C4-2B (cell line): ENCODE data around the gene RNF8.
"Not testable (repeated sequence)": the region's sequence is repeated elsewhere in the genome, so short reads cannot be mapped to it uniquely, and the experiment has no call there.

Experiments used
- H3K27ac ChIP-seq: fragments of 450-650 bp; 2 replicates; pipeline ENCODE4 v1.5.1; 2017
- ZFX ChIP-seq: fragments of 450-650 bp; IDR thresholded peaks from 2 replicates; pipeline ENCODE4 v1.6.1; 2017
- TF ChIP-seq, protein P1 (sequence below): fragments of 450-650 bp; conservative IDR thresholded peaks from 2 replicates; pipeline ENCODE4 v1.5.1; 2017; ENCODE audit warnings: mild to moderate bottlenecking

RNF8 gene

DNA sequence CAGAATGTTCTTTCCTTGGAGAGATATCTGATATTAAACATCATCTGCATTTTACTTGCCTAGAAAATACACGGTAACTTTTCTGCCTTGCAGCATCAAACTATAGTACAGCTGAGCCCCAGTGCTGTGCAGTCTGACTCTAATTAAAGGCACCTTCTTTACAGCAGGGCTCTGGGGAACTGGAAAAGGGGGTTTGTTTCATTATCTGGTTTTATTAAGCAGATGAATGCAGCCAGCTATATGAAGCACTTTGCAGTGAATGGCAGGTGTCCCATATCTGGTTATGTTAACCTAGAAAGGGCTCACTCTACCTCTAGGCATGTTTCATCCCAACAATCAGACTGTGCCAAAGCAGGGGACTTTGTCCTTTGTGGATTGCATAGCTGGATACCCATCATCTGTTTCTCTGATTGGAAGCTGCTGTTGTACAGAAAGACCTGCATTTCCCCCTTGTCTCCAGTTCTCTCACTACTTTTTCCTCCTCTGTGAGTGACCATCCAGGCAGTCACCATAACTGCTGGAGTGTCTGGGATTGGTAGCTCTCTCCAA is 39.7 kb downstream of the RNF8 start:
- TF ChIP-seq, protein P1, sequence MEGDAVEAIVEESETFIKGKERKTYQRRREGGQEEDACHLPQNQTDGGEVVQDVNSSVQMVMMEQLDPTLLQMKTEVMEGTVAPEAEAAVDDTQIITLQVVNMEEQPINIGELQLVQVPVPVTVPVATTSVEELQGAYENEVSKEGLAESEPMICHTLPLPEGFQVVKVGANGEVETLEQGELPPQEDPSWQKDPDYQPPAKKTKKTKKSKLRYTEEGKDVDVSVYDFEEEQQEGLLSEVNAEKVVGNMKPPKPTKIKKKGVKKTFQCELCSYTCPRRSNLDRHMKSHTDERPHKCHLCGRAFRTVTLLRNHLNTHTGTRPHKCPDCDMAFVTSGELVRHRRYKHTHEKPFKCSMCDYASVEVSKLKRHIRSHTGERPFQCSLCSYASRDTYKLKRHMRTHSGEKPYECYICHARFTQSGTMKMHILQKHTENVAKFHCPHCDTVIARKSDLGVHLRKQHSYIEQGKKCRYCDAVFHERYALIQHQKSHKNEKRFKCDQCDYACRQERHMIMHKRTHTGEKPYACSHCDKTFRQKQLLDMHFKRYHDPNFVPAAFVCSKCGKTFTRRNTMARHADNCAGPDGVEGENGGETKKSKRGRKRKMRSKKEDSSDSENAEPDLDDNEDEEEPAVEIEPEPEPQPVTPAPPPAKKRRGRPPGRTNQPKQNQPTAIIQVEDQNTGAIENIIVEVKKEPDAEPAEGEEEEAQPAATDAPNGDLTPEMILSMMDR: no peak
- no peak for TF ChIP-seq ZFX
- no peak overlapping the region for H3K27ac ChIP-seq

GRCh38 chr6:37396571-37397180 is 42.9 kb downstream of the RNF8 start:
- TF ChIP-seq, protein P1: no peak
- TF ChIP-seq ZFX: no peak
- no peak overlapping the region for H3K27ac ChIP-seq

- TF ChIP-seq, protein P1: no peak
- TF ChIP-seq ZFX: no peak
- no peak overlapping the region for H3K27ac ChIP-seq
These were observed 45.3 kb downstream of the RNF8 start for GRCh38 chr6:37399131-37399530.

- H3K27ac ChIP-seq: no peak overlapping the region
- no peak for TF ChIP-seq ZFX
- TF ChIP-seq, protein P1: no peak
These were observed 46.2 kb downstream of the RNF8 start for GRCh38 chr6:37399795-37400490.

DNA sequence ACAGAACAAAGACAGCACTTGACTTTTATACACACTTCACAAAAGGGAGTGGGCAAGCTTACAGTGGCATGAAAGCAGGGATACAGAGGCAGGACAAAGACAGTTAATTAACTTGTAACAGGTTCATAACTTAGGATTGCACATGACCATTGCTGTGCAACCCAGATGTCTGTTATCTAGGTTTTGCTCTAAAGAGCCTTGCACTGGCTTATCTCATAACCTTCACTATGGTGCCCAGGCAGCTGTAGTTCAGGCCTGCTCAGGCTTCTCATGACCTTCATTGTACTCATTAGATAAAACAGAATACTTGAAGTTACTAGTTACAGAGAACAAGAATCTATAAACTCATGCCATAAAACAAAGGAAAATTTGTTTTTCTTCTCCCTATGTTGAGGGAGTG is 47.9 kb downstream of the RNF8 start:
- not testable (repeated sequence) for H3K27ac ChIP-seq

DNA sequence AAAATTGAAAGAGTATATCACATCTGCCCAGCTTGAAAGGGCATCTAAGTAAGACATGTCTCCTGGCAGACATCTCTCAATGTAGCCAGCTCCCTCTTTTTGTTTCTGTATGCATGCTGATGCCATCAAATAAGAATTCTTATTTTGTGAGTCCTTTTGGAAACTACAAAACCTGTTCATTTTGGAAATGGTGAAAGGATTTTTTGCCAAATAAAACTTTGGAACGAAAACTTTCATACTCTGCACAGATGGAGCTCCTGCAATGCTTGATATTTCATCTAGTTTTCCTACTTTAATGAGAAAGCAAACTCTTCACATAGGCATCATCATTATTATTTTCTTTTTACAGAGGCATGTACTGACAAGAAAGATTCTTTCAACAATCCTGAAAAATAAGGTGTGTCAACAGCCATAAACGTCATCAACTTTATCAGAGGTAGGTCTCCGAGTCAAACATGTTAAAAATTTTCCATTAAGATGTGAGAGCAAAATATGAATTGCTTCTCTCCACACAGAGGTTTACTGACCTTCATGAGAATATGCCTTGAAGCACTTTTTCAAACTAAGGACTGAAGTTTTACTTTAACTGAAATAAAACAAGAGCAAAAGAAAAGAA is 53.1 kb downstream of the RNF8 start:
- TF ChIP-seq ZFX: no peak
- TF ChIP-seq, protein P1: no peak
- H3K27ac ChIP-seq: no peak overlapping the region

GRCh38 chr6:37407948-37408347 is 54.2 kb downstream of the RNF8 start:
- TF ChIP-seq, protein P1: no peak
- no peak for TF ChIP-seq ZFX
- no peak overlapping the region for H3K27ac ChIP-seq
